RWPE2 (cell line): ENCODE data around the gene ZNF48.

ENCODE experiments used
- ATAC-seq: fragments of 200-7000 bp; cut with Tn5 transposase; 3 replicates; pipeline ENCODE4 v1.9.1; 2021; ENCODE audit warnings: low read depth
- DNase-seq: peaks from one replicate; pipeline ENCODE4 v3.0.0-alpha.2; 2020; ENCODE audit warnings: low spot score
- H3K27ac ChIP-seq: fragments of 450-650 bp; 2 replicates; pipeline ENCODE4 v1.5.1; 2017; ENCODE audit warnings: mild to moderate bottlenecking; ENCODE audit not compliant: poor library complexity, severe bottlenecking
- H3K27me3 ChIP-seq: fragments of 250-450 bp; sonication (Bioruptor Pico); 2 replicates; pipeline ENCODE4 v1.5.1; 2021; ENCODE audit warnings: mild to moderate bottlenecking, moderate library complexity; ENCODE audit not compliant: insufficient read depth, poor library complexity, severe bottlenecking
- H3K36me3 ChIP-seq: fragments of 250-450 bp; sonication (Bioruptor Pico); 2 replicates; pipeline ENCODE4 v1.5.1; 2020; ENCODE audit warnings: low read depth, mild to moderate bottlenecking, moderate library complexity
- H3K4me1 ChIP-seq: fragments of 250-450 bp; sonication (Bioruptor Pico); 2 replicates; pipeline ENCODE4 v1.5.1; 2021; ENCODE audit warnings: mild to moderate bottlenecking, moderate library complexity; ENCODE audit not compliant: insufficient read depth, poor library complexity, severe bottlenecking
- H3K4me3 ChIP-seq: fragments of 250-450 bp; sonication (Bioruptor Pico); 2 replicates; pipeline ENCODE4 v1.5.1; 2021; ENCODE audit warnings: mild to moderate bottlenecking, moderate library complexity; ENCODE audit not compliant: severe bottlenecking
- H3K9me3 ChIP-seq: fragments of 250-450 bp; sonication (Bioruptor Pico); 2 replicates; pipeline ENCODE4 v1.5.1; 2021; ENCODE audit warnings: mild to moderate bottlenecking, moderate library complexity; ENCODE audit not compliant: severe bottlenecking
- TF ChIP-seq, protein P1 (sequence below): fragments of 450-650 bp; IDR thresholded peaks from one replicate; pipeline ENCODE4 v1.5.1; 2017; ENCODE audit warnings: mild to moderate bottlenecking, moderate library complexity; ENCODE audit not compliant: poor library complexity, severe bottlenecking

ZNF48 gene

DNA sequence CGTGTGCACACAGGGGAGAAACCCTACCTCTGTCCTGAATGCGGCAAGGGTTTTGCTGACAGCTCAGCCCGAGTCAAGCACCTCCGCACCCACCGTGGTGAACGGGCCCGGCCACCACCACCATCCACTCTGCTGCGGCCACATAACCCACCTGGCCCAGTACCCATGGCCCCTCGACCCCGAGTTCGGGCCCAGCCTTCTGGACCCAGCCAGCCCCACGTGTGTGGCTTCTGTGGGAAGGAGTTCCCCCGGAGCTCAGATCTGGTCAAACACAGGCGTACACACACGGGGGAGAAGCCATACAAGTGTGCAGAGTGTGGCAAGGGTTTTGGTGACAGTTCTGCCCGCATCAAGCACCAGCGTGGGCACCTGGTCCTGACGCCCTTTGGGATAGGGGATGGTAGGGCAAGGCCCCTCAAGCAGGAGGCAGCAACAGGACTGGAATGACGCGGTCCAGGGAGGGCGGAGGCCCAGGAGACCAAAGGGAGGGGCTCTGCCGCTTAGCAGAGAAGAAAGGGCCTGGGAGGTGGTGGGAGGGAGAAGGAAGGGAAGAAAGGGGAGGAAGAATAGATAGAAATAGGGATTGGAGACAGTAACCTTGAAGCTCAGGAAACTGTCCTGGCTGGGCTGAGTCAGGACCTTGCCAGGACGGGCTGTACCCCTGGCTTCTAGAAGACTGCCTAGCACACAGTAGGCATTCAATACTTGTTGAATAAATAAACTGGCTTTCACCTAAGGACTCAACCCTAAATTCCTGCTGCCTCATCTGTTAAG lies 3.6 kb downstream of the ZNF48 start:
- Histone ChIP-seq H3K4me1 (no peaks in the 10 kb centered on the region), H3K27ac (peak overlapping the region; percentile 84), H3K27me3 (no peaks in the 10 kb centered on the region), H3K9me3 (no peaks in the 10 kb centered on the region), H3K36me3 (peaks cover 7% of the 10 kb centered on the region), H3K4me3 (no peak overlapping the region)
- DNase-seq (no peak), ATAC-seq (no peak)
- TF ChIP-seq, protein P1, sequence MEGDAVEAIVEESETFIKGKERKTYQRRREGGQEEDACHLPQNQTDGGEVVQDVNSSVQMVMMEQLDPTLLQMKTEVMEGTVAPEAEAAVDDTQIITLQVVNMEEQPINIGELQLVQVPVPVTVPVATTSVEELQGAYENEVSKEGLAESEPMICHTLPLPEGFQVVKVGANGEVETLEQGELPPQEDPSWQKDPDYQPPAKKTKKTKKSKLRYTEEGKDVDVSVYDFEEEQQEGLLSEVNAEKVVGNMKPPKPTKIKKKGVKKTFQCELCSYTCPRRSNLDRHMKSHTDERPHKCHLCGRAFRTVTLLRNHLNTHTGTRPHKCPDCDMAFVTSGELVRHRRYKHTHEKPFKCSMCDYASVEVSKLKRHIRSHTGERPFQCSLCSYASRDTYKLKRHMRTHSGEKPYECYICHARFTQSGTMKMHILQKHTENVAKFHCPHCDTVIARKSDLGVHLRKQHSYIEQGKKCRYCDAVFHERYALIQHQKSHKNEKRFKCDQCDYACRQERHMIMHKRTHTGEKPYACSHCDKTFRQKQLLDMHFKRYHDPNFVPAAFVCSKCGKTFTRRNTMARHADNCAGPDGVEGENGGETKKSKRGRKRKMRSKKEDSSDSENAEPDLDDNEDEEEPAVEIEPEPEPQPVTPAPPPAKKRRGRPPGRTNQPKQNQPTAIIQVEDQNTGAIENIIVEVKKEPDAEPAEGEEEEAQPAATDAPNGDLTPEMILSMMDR: no peak

GRCh38 chr16:30399435-30400186 lies 4.4 kb downstream of the ZNF48 start:
- H3K9me3 ChIP-seq: no peaks in the 10 kb centered on the region
- DNase-seq (no peak), ATAC-seq (no peak)
- peak overlapping the region; percentile 84 for H3K27ac ChIP-seq
- TF ChIP-seq, protein P1: no peak
- no peaks in the 10 kb centered on the region for H3K27me3 ChIP-seq
- H3K4me1 ChIP-seq: no peaks in the 10 kb centered on the region
- H3K36me3 ChIP-seq: peaks cover 7% of the 10 kb centered on the region
- H3K4me3 ChIP-seq: peak overlapping the region; percentile 47

DNA sequence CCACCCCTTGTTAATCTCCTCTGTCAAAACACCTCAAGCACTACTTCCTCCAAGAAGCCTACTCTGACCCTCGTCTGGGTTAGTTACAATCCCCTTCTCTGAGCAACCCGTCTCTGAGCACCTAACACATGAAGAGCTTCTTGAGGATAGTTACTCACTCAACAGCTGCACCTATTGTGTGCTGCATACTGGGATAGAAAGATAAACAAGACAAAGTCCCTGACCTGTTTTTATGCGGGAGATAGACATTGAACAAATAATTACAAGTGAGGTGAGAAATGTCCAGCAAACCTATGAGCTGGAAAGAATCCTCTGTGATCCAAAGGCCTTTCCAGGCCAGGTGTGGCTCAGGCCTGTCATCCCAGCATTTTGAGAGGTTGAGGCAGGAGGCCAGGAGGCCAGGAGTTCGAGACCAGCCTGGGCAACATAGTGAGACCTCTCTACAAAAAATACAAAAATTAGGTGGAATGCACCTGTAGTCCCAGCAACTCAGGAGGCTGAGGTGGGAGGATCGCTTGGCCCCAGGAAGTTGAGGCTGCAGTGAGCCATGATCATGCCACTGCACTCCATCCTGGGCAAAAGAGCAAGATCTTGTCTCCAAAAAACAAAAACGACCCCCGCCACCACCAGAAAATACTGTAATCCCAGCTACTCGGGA lies 6.7 kb downstream of the ZNF48 start:
- Histone ChIP-seq H3K9me3 (no peaks in the 10 kb centered on the region), H3K27me3 (no peaks in the 10 kb centered on the region), H3K4me1 (no peaks in the 10 kb centered on the region), H3K4me3 (no peak overlapping the region), H3K27ac (no peak overlapping the region), H3K36me3 (peaks cover 7% of the 10 kb centered on the region)
- TF ChIP-seq, protein P1: no peak
- no peak for ATAC-seq
- DNase-seq: no peak

GRCh38 chr16:30406795-30407101 lies 11.5 kb downstream of the ZNF48 start:
- Histone ChIP-seq H3K4me1 (no peaks in the 10 kb centered on the region), H3K36me3 (peaks cover 19% of the 10 kb centered on the region), H3K27me3 (no peaks in the 10 kb centered on the region), H3K27ac (peak overlapping the region; percentile 41), H3K9me3 (no peaks in the 10 kb centered on the region), H3K4me3 (peak overlapping the region; percentile 62)
- ATAC-seq (no peak), DNase-seq (no peak)
- TF ChIP-seq, protein P1: no peak
